GM23338 (cell line): ENCODE data around the gene SLX9. TPM values are rescaled to one million over a fixed set of nuclear protein-coding genes. Genes with fewer than 3 reads are reported as not detected.

Experiments used
- ATAC-seq: fragments of 200-7000 bp; cut with Tn5 transposase; 3 replicates; pipeline ENCODE4 v1.9.1; 2020
- DNase-seq: peaks from one replicate; pipeline ENCODE4 v3.0.0-alpha.2; 2015; ENCODE audit warnings: low spot score
- H2AFZ ChIP-seq: fragments of 200-600 bp; sonication (generic); 2 replicates; pipeline ENCODE4 v1.8.0; 2016; ENCODE audit warnings: antibody characterized with exemption, mild to moderate bottlenecking, moderate library complexity
- H3F3A ChIP-seq: fragments of 200-600 bp; sonication (generic); replicated peaks from 2 replicates; pipeline ENCODE4 v1.8.0; 2017; ENCODE audit warnings: antibody characterized with exemption, mixed run types, low read depth
- H3K27ac ChIP-seq: fragments of 200-600 bp; sonication (generic); 2 replicates; pipeline ENCODE4 v1.6.1; 2016; ENCODE audit warnings: low read depth
- H3K27me3 ChIP-seq: fragments of 200-600 bp; sonication (generic); 2 replicates; pipeline ENCODE4 v1.8.0; 2016; ENCODE audit warnings: mild to moderate bottlenecking, mixed run types, moderate library complexity; ENCODE audit not compliant: insufficient read depth
- H3K36me3 ChIP-seq: fragments of 200-600 bp; sonication (generic); 2 replicates; pipeline ENCODE4 v1.8.0; 2016; ENCODE audit warnings: mild to moderate bottlenecking; ENCODE audit not compliant: insufficient read depth
- H3K4me1 ChIP-seq: fragments of 200-600 bp; sonication (generic); 2 replicates; pipeline ENCODE4 v1.8.0; 2016; ENCODE audit warnings: mild to moderate bottlenecking, moderate library complexity; ENCODE audit not compliant: insufficient read depth
- H3K4me2 ChIP-seq: fragments of 200-600 bp; sonication (generic); 2 replicates; pipeline ENCODE4 v1.7.1; 2017; ENCODE audit warnings: mixed run types
- H3K4me3 ChIP-seq: fragments of 200-600 bp; sonication (generic); 2 replicates; pipeline ENCODE4 v1.6.1; 2016; ENCODE audit warnings: mixed run types
- H3K79me2 ChIP-seq: fragments of 200-600 bp; sonication (generic); replicated peaks from 2 replicates; pipeline ENCODE4 v1.8.0; 2017; ENCODE audit warnings: mild to moderate bottlenecking; ENCODE audit not compliant: insufficient read depth
- H3K9me2 ChIP-seq: fragments of 200-600 bp; sonication (generic); 2 replicates; pipeline ENCODE4 v1.8.0; 2017; ENCODE audit not compliant: insufficient read depth
- H4K20me1 ChIP-seq: fragments of 200-600 bp; sonication (generic); replicated peaks from 2 replicates; pipeline ENCODE4 v1.8.0; 2017; ENCODE audit warnings: mild to moderate bottlenecking; ENCODE audit not compliant: insufficient read depth
- H3K27ac Mint-ChIP-seq: 2 replicates; pipeline ENCODE4 v1.8.0; 2020; ENCODE audit warnings: inconsistent platforms, mild to moderate bottlenecking, moderate library complexity, mixed read lengths
- H3K27me3 Mint-ChIP-seq: 3 replicates; pipeline ENCODE4 v1.8.0; 2022; ENCODE audit warnings: low read depth, mild to moderate bottlenecking, moderate library complexity, mixed read lengths, inconsistent platforms; ENCODE audit not compliant: insufficient read depth, poor library complexity
- H3K36me3 Mint-ChIP-seq: 3 replicates; pipeline ENCODE4 v1.8.0; 2021; ENCODE audit warnings: low read depth, mild to moderate bottlenecking, inconsistent platforms, moderate library complexity, mixed read lengths
- H3K4me1 Mint-ChIP-seq: 3 replicates; pipeline ENCODE4 v1.8.0; 2020; ENCODE audit warnings: mild to moderate bottlenecking, inconsistent platforms, mixed read lengths
- H3K4me3 Mint-ChIP-seq: 3 replicates; pipeline ENCODE4 v1.8.0; 2021; ENCODE audit warnings: moderate library complexity, mild to moderate bottlenecking, inconsistent platforms, mixed read lengths
- H3K9me3 Mint-ChIP-seq: 3 replicates; pipeline ENCODE4 v1.8.0; 2020; ENCODE audit warnings: moderate library complexity, mild to moderate bottlenecking, inconsistent platforms, mixed read lengths
- CTCF ChIP-seq, 2 experiments: fragments of 200-600 bp in 1 of 2; sonication (generic) in 1 of 2; conservative IDR thresholded peaks; 2 replicates each; pipeline versions ENCODE4 v1.5.1 to v1.6.1; 2016 to 2017; ENCODE audit warnings: antibody characterized with exemption in 2 of 2, low read depth in 2 of 2, mild to moderate bottlenecking in 2 of 2, moderate library complexity in 1 of 2
- EZH2 ChIP-seq: fragments of 200-600 bp; sonication (generic); IDR thresholded peaks from one replicate; pipeline ENCODE4 v1.8.0; 2017; ENCODE audit warnings: antibody characterized with exemption, mild to moderate bottlenecking, low read depth; ENCODE audit not compliant: unreplicated experiment
- JUNB ChIP-seq: IDR thresholded peaks from one replicate; pipeline ENCODE4 v1.6.1; 2016; ENCODE audit warnings: antibody characterized with exemption; ENCODE audit not compliant: unreplicated experiment
- POLR2AphosphoS5 ChIP-seq: IDR thresholded peaks from 2 replicates; pipeline ENCODE4 v1.6.1; 2016; ENCODE audit warnings: antibody characterized with exemption, low read depth
- ZNF462 ChIP-seq: fragments of 250-450 bp; sonication (Bioruptor Pico); IDR thresholded peaks from 2 replicates; pipeline ENCODE4 v1.5.0; 2020; ENCODE audit warnings: mild to moderate bottlenecking, moderate library complexity
- polyA plus RNA-seq: library from polyadenylated mRNA; unstranded; fragments of >200 nt; fragmentation: Nextera tagmentation; extraction: Ambion mirVana; gene quantifications from 2 replicates; pipeline ENCODE4 v1.2.1, GENCODE V29; 2016
- total RNA-seq: library from RNA; depleted of rRNA; stranded (reverse); fragments of >200 nt; shearing (Covaris generic); gene quantifications from 2 replicates; pipeline ENCODE4 v1.2.3, GENCODE V29; 2014
- TF ChIP-seq, protein P1 (sequence below): IDR thresholded peaks from 2 replicates; pipeline ENCODE4 v1.6.1; 2016; ENCODE audit warnings: antibody characterized with exemption

Gene SLX9
- total and polyA plus RNA-seq, 2 experiments from 2014 or later: 41.5 to 46.9 TPM

DNA sequence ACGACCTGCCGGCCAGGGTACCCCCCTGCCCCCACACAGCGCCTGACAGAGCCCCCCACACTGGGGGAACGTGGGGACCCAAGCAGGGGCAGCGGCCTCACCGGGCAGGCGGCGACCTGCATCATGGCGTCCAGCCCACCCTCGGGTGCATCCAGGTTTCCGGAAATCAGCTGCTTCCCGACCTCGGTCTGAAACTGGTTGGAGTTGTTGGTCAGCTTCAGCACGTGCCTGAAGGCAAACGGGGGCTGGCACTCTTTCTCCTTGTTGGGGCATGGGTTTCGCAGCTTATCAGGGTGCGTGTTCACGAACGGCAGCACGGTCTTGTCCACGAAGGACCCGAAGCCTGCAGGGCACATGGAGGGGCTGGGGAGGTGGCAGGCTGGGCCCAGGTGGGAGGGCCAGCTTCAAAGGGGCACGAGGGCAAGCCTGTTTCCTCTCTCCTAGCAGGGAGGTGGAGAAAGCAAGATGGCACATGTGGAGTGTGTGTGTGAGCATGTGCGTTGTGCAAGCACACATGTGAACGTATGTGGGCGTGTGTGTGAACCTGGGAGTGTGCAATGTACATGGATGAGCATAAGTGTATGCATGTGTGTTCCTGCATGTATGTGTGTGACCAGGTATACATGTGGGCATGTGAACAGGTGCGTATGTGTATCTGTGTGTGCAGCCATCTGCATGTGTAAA, 38.3 kb upstream of the SLX9 start:
- no peak overlapping the region for H2AFZ ChIP-seq
- no peak overlapping the region for H3K4me3 Mint-ChIP-seq
- H3K27me3 Mint-ChIP-seq: peaks cover 20% of the 10 kb centered on the region
- H3K36me3 ChIP-seq: no peaks in the 10 kb centered on the region
- H4K20me1 ChIP-seq: no peaks in the 10 kb centered on the region
- H3K9me3 Mint-ChIP-seq: no peaks in the 10 kb centered on the region; the same call in 1 of the 3 replicates
- H3K27ac Mint-ChIP-seq: no peak overlapping the region
- H3K4me1 Mint-ChIP-seq: peaks cover 9% of the 10 kb centered on the region
- no peaks in the 10 kb centered on the region; the same call in 2 of the 3 replicates for H3K36me3 Mint-ChIP-seq
- no peak overlapping the region for H3K4me2 ChIP-seq
- ATAC-seq (no peak), DNase-seq (no peak)
- H3K9me2 ChIP-seq: no peaks in the 10 kb centered on the region
- H3K4me1 ChIP-seq: no peaks in the 10 kb centered on the region
- no peaks in the 10 kb centered on the region for H3K27me3 ChIP-seq
- no peaks in the 10 kb centered on the region for H3K79me2 ChIP-seq
- H3K27ac ChIP-seq: no peak overlapping the region
- no peak overlapping the region for H3K4me3 ChIP-seq
- no peak for TF ChIP-seq POLR2AphosphoS5
- TF ChIP-seq, protein P1, sequence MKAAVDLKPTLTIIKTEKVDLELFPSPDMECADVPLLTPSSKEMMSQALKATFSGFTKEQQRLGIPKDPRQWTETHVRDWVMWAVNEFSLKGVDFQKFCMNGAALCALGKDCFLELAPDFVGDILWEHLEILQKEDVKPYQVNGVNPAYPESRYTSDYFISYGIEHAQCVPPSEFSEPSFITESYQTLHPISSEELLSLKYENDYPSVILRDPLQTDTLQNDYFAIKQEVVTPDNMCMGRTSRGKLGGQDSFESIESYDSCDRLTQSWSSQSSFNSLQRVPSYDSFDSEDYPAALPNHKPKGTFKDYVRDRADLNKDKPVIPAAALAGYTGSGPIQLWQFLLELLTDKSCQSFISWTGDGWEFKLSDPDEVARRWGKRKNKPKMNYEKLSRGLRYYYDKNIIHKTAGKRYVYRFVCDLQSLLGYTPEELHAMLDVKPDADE: no peak
- TF ChIP-seq ZNF462 (CRISPR knock-in tag): no peak
- TF ChIP-seq CTCF (conservative IDR thresholded peaks at IDR 0.05; ENCODE audit: low read depth in 2 of 2): no peak
- no peak for TF ChIP-seq JUNB
- no peak for TF ChIP-seq EZH2
- peaks cover 9% of the 10 kb centered on the region for H3F3A ChIP-seq
